HG02852 (cell line): ENCODE results near the gene GPR35.
A peak's percentile ranks its signal among the peaks of the same experiment; 100 is the strongest.

Source experiments
- ATAC-seq: cut with Tn5 transposase; IDR thresholded peaks from one replicate; pipeline ENCODE4 v1.9.1; 2021; ENCODE audit warnings: mild to moderate bottlenecking, moderate library complexity; ENCODE audit not compliant: unreplicated experiment

GPR35 gene

GRCh38 chr2:240624950-240625621, at the start of gene GPR35:
Gene GPR35 (plus strand): TSS chr2:240625480. CDS start chr2:240629953, 4,473 bp downstream.
- no peak for ATAC-seq

DNA sequence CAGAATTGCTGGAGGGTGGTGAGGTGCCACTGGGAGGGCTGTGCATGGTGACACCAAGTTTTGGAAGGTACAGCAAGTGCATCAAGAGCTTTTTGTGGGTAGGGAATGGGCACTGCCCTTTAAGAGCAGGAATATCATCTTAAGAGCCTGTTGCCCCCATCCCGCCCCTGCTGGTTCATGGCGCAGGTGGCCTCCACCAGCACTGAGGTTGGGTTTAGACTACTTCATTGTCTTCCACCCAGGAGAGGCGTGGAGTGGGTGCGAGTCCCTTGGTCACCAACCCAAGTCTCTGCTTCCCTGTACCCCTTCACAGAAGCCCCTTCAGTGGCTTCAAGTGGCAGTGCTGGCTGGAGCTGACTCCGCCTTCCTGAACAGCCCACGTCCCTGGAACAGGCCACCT, 49.2 kb upstream of the GPR35 start:
- no peak for ATAC-seq

- ATAC-seq = no peak
Measured at GRCh38 chr2:240576436-240577205, 48.7 kb upstream of the GPR35 start.

DNA sequence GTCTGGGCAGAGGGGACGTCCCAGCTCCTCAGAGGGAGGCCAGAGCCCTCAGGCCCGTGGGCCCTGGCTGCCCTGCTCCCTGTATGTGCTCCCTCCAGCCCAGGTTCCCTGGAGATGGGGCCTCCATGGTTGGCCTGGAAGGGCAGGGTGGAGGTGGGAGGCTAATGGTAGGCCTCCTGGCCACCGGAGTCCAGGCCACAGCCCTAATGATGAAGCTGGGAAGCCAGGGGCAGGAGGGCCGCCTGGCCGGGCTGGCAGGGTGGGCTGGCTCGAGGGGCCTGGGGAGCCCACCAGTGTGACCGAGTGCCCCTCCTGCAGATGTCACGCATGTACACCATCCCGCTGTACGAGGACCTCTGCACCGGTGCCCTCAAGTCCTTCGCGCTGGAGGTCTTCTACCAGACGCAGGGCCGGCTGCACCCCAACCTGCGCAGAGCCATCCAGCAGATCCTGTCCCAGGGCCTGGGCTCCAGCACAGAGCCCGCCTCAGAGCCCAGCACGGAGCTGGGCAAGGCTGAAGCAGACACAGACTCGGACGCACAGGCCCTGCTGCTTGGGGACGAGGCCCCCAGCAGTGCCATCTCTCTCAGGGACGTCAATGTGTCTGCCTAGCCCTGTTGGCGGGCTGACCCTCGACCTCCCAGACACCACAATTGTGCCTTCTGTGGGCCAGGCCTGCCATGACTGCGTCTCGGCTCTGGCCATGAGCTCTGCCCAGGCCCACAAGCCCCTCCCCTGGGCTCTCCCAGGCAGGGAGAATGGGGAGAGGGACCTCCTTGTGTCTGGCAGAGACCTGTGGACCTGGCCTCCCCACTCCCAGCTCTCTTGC, 47.8 kb upstream of the GPR35 start:
- no peak for ATAC-seq

GRCh38 chr2:240578110-240578450, 47.2 kb upstream of the GPR35 start:
- ATAC-seq = no peak

DNA sequence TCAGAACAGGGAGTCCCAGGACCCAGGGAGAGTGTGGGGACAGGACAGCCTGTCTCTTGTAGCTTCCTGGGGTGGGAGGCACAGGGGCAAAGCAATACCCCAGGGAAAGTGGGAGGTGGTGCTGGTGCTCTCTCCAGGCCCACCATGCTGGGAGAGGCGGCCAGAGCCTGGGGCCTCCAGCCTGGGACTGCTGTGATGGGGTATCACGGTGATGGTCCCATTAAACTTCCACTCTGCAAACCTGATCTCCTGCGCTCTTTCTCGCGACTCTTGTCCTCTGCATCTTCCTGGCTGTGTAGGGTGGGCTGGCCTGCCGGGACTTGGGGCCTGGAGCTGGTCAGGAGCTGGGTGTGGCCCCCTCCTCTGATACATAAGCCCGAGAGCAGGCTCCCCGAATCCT, 46.8 kb upstream of the GPR35 start:
- ATAC-seq = no peak

GRCh38 chr2:240579071-240579762, 46.1 kb upstream of the GPR35 start:
- peak; percentile 21 for ATAC-seq

DNA sequence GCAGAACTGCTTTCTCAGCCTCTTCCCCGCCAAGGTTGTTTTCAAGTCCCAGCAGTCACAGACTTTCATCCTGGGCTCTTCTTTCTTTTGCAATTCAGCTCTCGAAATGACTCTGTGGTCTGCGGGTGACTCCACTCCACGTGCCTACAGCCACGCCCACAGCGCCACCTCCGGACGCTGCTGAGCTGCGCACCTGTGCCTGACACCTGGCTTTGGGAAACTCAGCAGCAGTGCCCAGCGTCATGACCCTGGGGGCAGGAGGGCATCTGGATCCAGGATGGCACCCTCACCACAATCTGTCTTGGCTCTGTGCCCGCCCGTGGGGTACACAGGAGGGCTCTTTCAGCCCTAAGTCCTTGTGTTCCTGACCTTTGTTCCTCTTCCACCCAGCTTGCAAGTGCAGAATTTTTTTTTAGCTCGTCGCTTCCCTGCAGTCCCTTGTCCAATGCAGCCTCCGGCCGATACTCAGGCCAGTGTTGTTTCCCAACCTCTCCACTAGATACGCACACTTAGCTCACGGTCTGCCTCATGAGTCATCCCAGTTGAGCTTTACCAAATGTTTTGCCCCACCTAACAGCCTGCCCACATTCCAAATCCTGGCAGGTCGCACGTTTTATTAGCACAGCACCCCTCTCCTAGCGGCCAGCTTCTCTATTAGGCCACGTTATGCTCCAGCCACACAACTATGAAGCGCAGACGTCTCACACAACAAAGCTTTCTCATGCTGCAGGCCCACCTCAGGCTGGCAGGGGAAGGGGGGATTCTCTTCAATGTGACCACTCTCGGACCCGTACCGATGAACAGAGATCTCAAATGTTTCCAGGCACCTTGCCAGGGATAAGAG, 45.3 kb upstream of the GPR35 start:
- ATAC-seq = peak; percentile 42

- no peak for ATAC-seq
Measured at GRCh38 chr2:240581811-240582210, 43.5 kb upstream of the GPR35 start.

- ATAC-seq = no peak
Measured at GRCh38 chr2:240582781-240583180, 42.5 kb upstream of the GPR35 start.

DNA sequence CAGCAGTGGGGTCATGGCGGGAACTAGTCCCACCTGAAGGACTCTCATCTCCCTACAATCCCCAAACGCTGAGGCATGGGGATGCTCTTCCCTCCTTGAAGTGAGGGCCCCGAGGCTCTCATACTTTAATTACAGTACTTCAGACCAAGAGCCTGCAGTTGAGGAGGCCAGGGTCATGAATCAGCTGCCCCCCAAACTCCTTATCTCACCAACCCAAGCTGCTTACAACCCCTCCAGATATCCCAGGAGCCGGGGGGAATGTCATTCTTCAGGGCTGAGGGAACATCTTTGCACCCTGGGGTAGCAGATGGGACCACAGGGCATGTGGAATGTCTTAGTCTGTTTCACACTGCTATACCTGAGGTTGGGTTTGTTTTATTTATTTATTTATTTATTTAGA, 41.5 kb upstream of the GPR35 start:
- ATAC-seq = no peak

DNA sequence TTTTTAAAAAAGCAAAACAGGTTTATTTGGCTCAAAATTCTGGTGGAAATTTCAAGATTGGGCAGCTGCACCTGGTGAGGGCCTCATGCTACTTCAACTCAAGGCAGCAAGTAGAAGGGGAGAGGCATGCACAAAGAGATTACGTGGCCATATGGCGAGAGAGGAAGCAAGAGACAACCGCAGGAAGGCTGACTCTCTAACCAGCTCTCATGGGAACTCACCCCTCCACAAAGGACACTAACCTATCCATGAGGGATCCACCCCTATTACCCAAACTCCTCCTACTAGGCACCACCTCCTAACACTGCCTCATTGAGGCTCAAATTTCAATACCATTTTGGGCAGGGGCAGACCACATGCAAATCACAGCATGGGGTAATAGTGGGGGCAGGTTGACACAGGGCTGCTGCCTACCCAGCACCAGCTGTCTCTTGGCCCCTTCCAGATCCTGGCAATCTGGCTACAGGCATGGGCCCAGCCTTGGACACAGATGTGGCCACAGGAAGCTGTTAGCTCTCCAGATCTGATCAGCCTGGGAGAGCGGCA, 40.7 kb upstream of the GPR35 start:
- peak; percentile 52 for ATAC-seq

- ATAC-seq = peak; percentile 24
Measured at GRCh38 chr2:240585101-240585500, 40.2 kb upstream of the GPR35 start.

GRCh38 chr2:240585681-240586197, 39.5 kb upstream of the GPR35 start:
- no peak for ATAC-seq

DNA sequence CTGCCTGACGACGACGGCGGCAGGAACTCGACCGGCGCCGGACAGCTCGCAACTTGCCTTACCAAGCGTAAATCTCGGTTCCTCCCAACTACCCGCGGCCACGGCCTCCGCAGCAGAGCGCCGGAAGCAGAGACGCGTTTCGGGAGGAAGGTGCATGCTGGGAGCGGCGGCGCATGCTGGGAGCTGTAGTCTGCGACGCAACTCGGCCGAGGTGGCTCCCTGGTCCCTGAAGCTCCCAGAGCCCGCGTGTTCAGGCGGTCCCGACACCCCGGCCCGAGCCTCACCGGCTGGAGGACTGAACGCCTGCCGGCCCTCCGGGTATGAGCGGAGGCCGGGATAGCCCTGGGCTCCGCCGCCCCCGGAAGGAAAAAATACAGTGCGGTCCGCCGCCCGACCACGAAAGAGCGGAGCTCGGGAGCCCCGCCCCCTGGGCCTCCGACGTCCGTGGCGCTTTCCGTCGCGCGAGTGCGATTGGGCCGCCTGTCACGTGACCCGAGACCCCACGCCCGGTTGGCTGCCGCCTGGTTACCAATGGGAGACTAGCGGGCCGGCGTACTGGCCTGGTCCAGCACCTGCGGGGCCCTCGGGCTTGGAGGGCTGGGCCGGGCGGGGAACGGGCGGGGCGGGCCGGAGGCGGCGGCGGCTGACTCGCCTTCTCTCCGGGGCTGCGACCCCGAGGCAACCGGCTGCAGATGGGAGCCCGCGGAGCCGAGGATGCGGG, 38.9 kb upstream of the GPR35 start, which contains the start of gene CAPN10:
CAPN10 (plus strand) TSS at position 537 of the 721 bp plus-strand sequence; CDS start at position 715, 178 bp downstream.
- peak; percentile 64 for ATAC-seq

GRCh38 chr2:240586919-240587800, 38.1 kb upstream of the GPR35 start:
- ATAC-seq = peak; percentile 1

- no peak for ATAC-seq
Measured at GRCh38 chr2:240588006-240588655, 37.1 kb upstream of the GPR35 start.
